H1 (cell line): Measurements from ENCODE around the gene SORBS1. TPM values are rescaled to one million over a fixed set of nuclear protein-coding genes. Genes with fewer than 3 reads are reported as not detected.

Experiments used
- CTCF ChIA-PET: fragments of 300-600 bp; sonication (Branson Sonifier 250); formaldehyde crosslinking; loops from one replicate; lab custom pipeline; 2021; ENCODE audit not compliant: partially characterized antibody; lab: Charles Lee
- POLR2A ChIA-PET: fragments of 300-600 bp; sonication (Branson Sonifier 250); formaldehyde crosslinking; loops from one replicate; lab custom pipeline; 2021; ENCODE audit warnings: inconsistent platforms; ENCODE audit not compliant: partially characterized antibody; lab: Charles Lee
- DNase-seq, 2 experiments: peaks; one replicate each; pipeline versions ENCODE4 v3.0.0 to v3.0.0-alpha.2; 2010 to 2022; ENCODE audit warnings: low spot score in 2 of 2, low read depth in 1 of 2, mixed read lengths in 1 of 2
- FAIRE-seq: peaks from 2 replicates; lab custom pipeline; 2011; peaks lifted over from hg19 to GRCh38; lab: Jason Lieb, UNC
- H2AFZ ChIP-seq: 2 replicates; pipeline ENCODE4 v1.8.1; 2012; ENCODE audit warnings: low read length, inconsistent platforms
- H2AK5ac ChIP-seq: 2 replicates; pipeline ENCODE4 v1.6.1; 2013; ENCODE audit warnings: low read depth, low read length
- H2BK120ac ChIP-seq: replicated peaks from 2 replicates; pipeline ENCODE3; 2013; ENCODE audit warnings: low read depth, low read length, inconsistent platforms
- H2BK12ac ChIP-seq: 2 replicates; pipeline ENCODE4 v1.6.1; 2013; ENCODE audit warnings: low read depth, low read length
- H2BK15ac ChIP-seq: 2 replicates; pipeline ENCODE4 v1.6.1; 2013; ENCODE audit warnings: low read length
- H2BK20ac ChIP-seq: 2 replicates; pipeline ENCODE4 v1.6.1; 2013; ENCODE audit warnings: low read length
- H2BK5ac ChIP-seq: 2 replicates; pipeline ENCODE4 v1.6.1; 2013; ENCODE audit warnings: low read depth, low read length
- H3K14ac ChIP-seq: 2 replicates; pipeline ENCODE4 v1.6.1; 2013; ENCODE audit warnings: inconsistent platforms; ENCODE audit not compliant: insufficient read length
- H3K18ac ChIP-seq: 2 replicates; pipeline ENCODE4 v1.6.1; 2013; ENCODE audit warnings: low read length; ENCODE audit errors: extremely low read depth
- H3K23ac ChIP-seq: 2 replicates; pipeline ENCODE4 v1.6.1; 2013; ENCODE audit warnings: inconsistent platforms; ENCODE audit not compliant: insufficient read length
- H3K23me2 ChIP-seq: 2 replicates; pipeline ENCODE4 v1.6.1; 2013; ENCODE audit warnings: low read depth, low read length
- H3K27ac ChIP-seq: 2 replicates; pipeline ENCODE4 v1.6.1; 2011; ENCODE audit warnings: low read depth, low read length, inconsistent platforms
- H3K27me3 ChIP-seq, 4 experiments: replicated peaks in 1 of 4; 1 replicate in 1 of 4; 2 replicates in 3 of 4; pipeline versions ENCODE4 v1.6.1 to v1.8.1; 2011 to 2013; ENCODE audit warnings: low read length in 3 of 4, mild to moderate bottlenecking in 3 of 4, inconsistent platforms in 2 of 4, mixed read lengths in 2 of 4, moderate library complexity in 1 of 4; ENCODE audit not compliant: control insufficient read depth in 3 of 4, insufficient read depth in 3 of 4; ENCODE audit errors: extremely low read depth in 1 of 4
- H3K36me3 ChIP-seq, 4 experiments: 2 replicates each; pipeline versions ENCODE4 v1.6.1 to v1.8.1; 2011 to 2013; ENCODE audit warnings: mild to moderate bottlenecking in 4 of 4, low read length in 3 of 4, moderate library complexity in 2 of 4, control low read depth in 1 of 4, inconsistent platforms in 1 of 4; ENCODE audit not compliant: insufficient read depth in 4 of 4, control insufficient read depth in 2 of 4
- H3K4ac ChIP-seq: replicated peaks from 2 replicates; pipeline ENCODE3; 2013; ENCODE audit warnings: low read length, low read depth, mixed read lengths, inconsistent platforms; ENCODE audit not compliant: insufficient read length
- H3K4me1 ChIP-seq, 4 experiments: replicated peaks in 1 of 4; 1 replicate in 1 of 4; 2 replicates in 3 of 4; pipeline versions ENCODE4 v1.6.1 to v1.8.1; 2011 to 2013; ENCODE audit warnings: low read length in 3 of 4, inconsistent platforms in 2 of 4, mixed read lengths in 1 of 4; ENCODE audit not compliant: insufficient read depth in 4 of 4, control insufficient read depth in 3 of 4
- H3K4me2 ChIP-seq, 2 experiments: 2 replicates each; pipeline versions ENCODE4 v1.6.1 to v1.8.1; 2011 to 2013; ENCODE audit warnings: low read depth in 2 of 2, low read length in 2 of 2, control low read depth in 1 of 2, inconsistent platforms in 1 of 2, mild to moderate bottlenecking in 1 of 2; ENCODE audit not compliant: insufficient read depth in 1 of 2
- H3K4me3 ChIP-seq, 4 experiments: fragments of 200-600, 300-600 bp in 1 of 4; sonication (generic), shearing (Covaris generic), sonication (Bioruptor Twin) in 1 of 4; 2 replicates each; pipeline versions ENCODE4 v1.5.1 to v1.8.1; 2011 to 2016; ENCODE audit warnings: low read length in 4 of 4, low read depth in 3 of 4, control low read depth in 2 of 4, inconsistent platforms in 2 of 4, mild to moderate bottlenecking in 2 of 4, mixed read lengths in 1 of 4, moderate library complexity in 1 of 4; ENCODE audit not compliant: insufficient read depth in 2 of 4; ENCODE audit errors: extremely low read depth in 1 of 4
- H3K56ac ChIP-seq: replicated peaks from 2 replicates; pipeline ENCODE3; 2013; ENCODE audit warnings: low read depth, mild to moderate bottlenecking, mixed read lengths, low read length, inconsistent platforms; ENCODE audit not compliant: insufficient read length
- H3K79me1 ChIP-seq: 2 replicates; pipeline ENCODE4 v1.6.1; 2013; ENCODE audit warnings: low read depth, low read length, control low read depth
- H3K79me2 ChIP-seq, 2 experiments: 2 replicates each; pipeline versions ENCODE4 v1.6.1 to v1.8.1; 2012 to 2013; ENCODE audit warnings: low read length in 2 of 2, mild to moderate bottlenecking in 2 of 2, inconsistent platforms in 1 of 2; ENCODE audit not compliant: insufficient read depth in 2 of 2, control insufficient read depth in 1 of 2
- H3K9ac ChIP-seq, 4 experiments: replicated peaks in 1 of 4; 1 replicate in 1 of 4; 2 replicates in 3 of 4; pipeline versions ENCODE4 v1.6.1 to v1.8.1; 2011 to 2013; ENCODE audit warnings: low read depth in 3 of 4, low read length in 3 of 4, control low read depth in 2 of 4, mild to moderate bottlenecking in 2 of 4, moderate library complexity in 2 of 4, inconsistent platforms in 1 of 4; ENCODE audit errors: extremely low read depth in 1 of 4
- H3K9me3 ChIP-seq, 2 experiments: 2 replicates each; pipeline versions ENCODE4 v1.6.1 to v1.8.1; 2012 to 2013; ENCODE audit warnings: mild to moderate bottlenecking in 2 of 2, moderate library complexity in 2 of 2, control low read depth in 1 of 2, inconsistent platforms in 1 of 2, low read depth in 1 of 2, low read length in 1 of 2, mixed read lengths in 1 of 2; ENCODE audit not compliant: insufficient read depth in 2 of 2
- H4K20me1 ChIP-seq, 2 experiments: replicated peaks in 1 of 2; 2 replicates each; pipeline versions ENCODE3 to v1.8.1; 2011 to 2013; ENCODE audit warnings: inconsistent platforms in 2 of 2, low read length in 2 of 2, mild to moderate bottlenecking in 1 of 2; ENCODE audit not compliant: insufficient read depth in 2 of 2, control insufficient read depth in 1 of 2
- H4K5ac ChIP-seq: 2 replicates; pipeline ENCODE4 v1.6.1; 2013; ENCODE audit warnings: low read length, low read depth, mixed read lengths, inconsistent platforms; ENCODE audit not compliant: insufficient read length
- H4K8ac ChIP-seq: 2 replicates; pipeline ENCODE4 v1.8.0; 2013; ENCODE audit warnings: mild to moderate bottlenecking, moderate library complexity, low read length, inconsistent platforms; ENCODE audit not compliant: insufficient read depth; ENCODE audit errors: extremely low read depth
- H4K91ac ChIP-seq: replicated peaks from 2 replicates; pipeline ENCODE3; 2013; ENCODE audit warnings: low read length, mixed read lengths, inconsistent platforms; ENCODE audit not compliant: insufficient read length
- BRCA1 ChIP-seq: IDR thresholded peaks from 2 replicates; pipeline ENCODE4 v1.6.1; 2012; ENCODE audit warnings: low read depth, low read length, improper control_type of control experiment
- CBX8 ChIP-seq: fragments of 300-800, 300-1000 bp; sonication (generic); IDR thresholded peaks from 2 replicates; pipeline ENCODE4 v1.7.1; 2016; ENCODE audit warnings: low read depth, low read length, borderline replicate concordance
- GTF2F1 ChIP-seq: IDR thresholded peaks from 2 replicates; pipeline ENCODE4 v1.6.1; 2012; ENCODE audit warnings: low read depth, low read length, improper control_type of control experiment, borderline replicate concordance
- HDAC2 ChIP-seq, 2 experiments: fragments of 300-600 bp in 1 of 2; sonication (generic) in 1 of 2; IDR thresholded peaks; 2 replicates each; pipeline ENCODE4 v1.6.1; 2011 to 2012; ENCODE audit warnings: low read depth in 2 of 2, low read length in 2 of 2, mild to moderate bottlenecking in 2 of 2, moderate library complexity in 2 of 2, borderline replicate concordance in 1 of 2, inconsistent platforms in 1 of 2
- HDAC6 ChIP-seq: IDR thresholded peaks from one replicate; pipeline ENCODE4 v1.7.1; 2012; ENCODE audit warnings: low read depth, mild to moderate bottlenecking, inconsistent platforms, low read length, moderate library complexity
- USF2 ChIP-seq: IDR thresholded peaks from 2 replicates; pipeline ENCODE4 v1.6.1; 2011; ENCODE audit warnings: low read length, improper control_type of control experiment
- WGBS, 2 experiments: shearing (Covaris generic) in 1 of 2; methylation state at CpG; one replicate each; pipeline versions ENCODE4 v1.1.6 to v1.1.7; 2013 to 2015; ENCODE audit warnings: low lambda C conversion rate in 2 of 2, mixed read lengths in 2 of 2, inconsistent platforms in 1 of 2, low coverage in 1 of 2, missing lambda C conversion rate in 1 of 2; ENCODE audit not compliant: insufficient replicate concordance in 2 of 2, insufficient coverage in 1 of 2, insufficient read length in 1 of 2; ENCODE audit errors: extremely low coverage in 1 of 2, missing lambda C conversion rate in 1 of 2; 5-methylcytosine and 5-hydroxymethylcytosine counted together
- polyA plus RNA-seq, 7 experiments: library from polyadenylated mRNA; depleted of rRNA in 3 of 7; stranded (reverse) in 5 of 7; unstranded in 2 of 7; fragments of >200 nt in 5 of 7; fragments of 200-250 nt in 2 of 7; gene quantifications; 1 replicate in 5 of 7; 2 replicates in 1 of 7; 4 replicates in 1 of 7; pipeline versions ENCODE4 v1.2.1 to v1.2.3, GENCODE V29; 2011 to 2013; ENCODE audit warnings: missing spikeins in 2 of 7, mixed read lengths in 2 of 7
- total RNA-seq: library from RNA; stranded (reverse); fragmentation: NEBNext Ultra II Directional; extraction: Animal tissue kit (Norgen Biotek cat#: 25700); gene quantifications from 2 replicates; pipeline ENCODE4 v1.2.1, GENCODE V29; 2021

SORBS1 gene
- total and polyA plus RNA-seq, 2 of the 8 experiments (the other 6 are each of a cell fraction or from before 2014, with no cell fraction given) = 16.0 to 35.0 TPM

- WGBS, 2 experiments = 100% methylated on average over 1 of the region's 1 CpG; no CpG with 5 or more reads in 1 of the 2 experiments
Observed at GRCh38 chr10:95401704-95402469, 159.3 kb downstream of the SORBS1 start.

More at GRCh38 chr10:95401704-95402469, 159.3 kb downstream of the SORBS1 start:
- no peak overlapping the region for H2AK5ac ChIP-seq
- no peak overlapping the region for H3K4me2 ChIP-seq
- H3K79me1 ChIP-seq = no peaks in the 10 kb centered on the region
- no peaks in the 10 kb centered on the region for H3K9me3 ChIP-seq
- no peak overlapping the region for H3K14ac ChIP-seq
- H2AFZ ChIP-seq = no peak overlapping the region
- no peak overlapping the region for H4K91ac ChIP-seq
- H4K8ac ChIP-seq = no peak overlapping the region
- no peaks in the 10 kb centered on the region for H3K79me2 ChIP-seq
- H3K4me3 ChIP-seq = no peak overlapping the region
- no peak overlapping the region for H2BK5ac ChIP-seq
- no peak for TF ChIP-seq HDAC2 (IDR thresholded peaks at IDR 0.05; ENCODE audit: borderline replicate concordance in 1 of 2, low read depth in 2 of 2, low read length in 2 of 2)
- no peak for TF ChIP-seq CBX8
- no peak for TF ChIP-seq USF2
- TF ChIP-seq HDAC6 = no peak
- TF ChIP-seq GTF2F1 = no peak
- TF ChIP-seq BRCA1 = no peak
- FAIRE-seq (no peak), DNase-seq (no peak)
- no peak overlapping the region for H2BK120ac ChIP-seq
- no peak overlapping the region for H3K18ac ChIP-seq
- ChIA-PET CTCF (interaction anchor here (0.7 to 6.6 kb wide), 6 partner anchors 10 to 933 kb away, joined by 3 to 47 read pairs (median 5); no protein-coding TSS in a partner anchor), POLR2A (interaction anchor here (0.6 kb wide), 1 partner anchor 1164 kb away, joined by 4 read pairs; no protein-coding TSS in a partner anchor)
- H4K5ac ChIP-seq = no peak overlapping the region
- peaks cover 3 to 23% (median 14%) of the 10 kb centered on the region in 4 experiments; a peak in 6 of 8 replicates for H3K36me3 ChIP-seq
- H3K27me3 ChIP-seq = no peaks in the 10 kb centered on the region
- no peak overlapping the region for H2BK12ac ChIP-seq
- no peak overlapping the region for H2BK15ac ChIP-seq
- peaks cover 0 to 1% of the 10 kb centered on the region in 2 experiments for H4K20me1 ChIP-seq
- H3K9ac ChIP-seq = no peak overlapping the region
- no peak overlapping the region for H2BK20ac ChIP-seq
- H3K27ac ChIP-seq = no peak overlapping the region
- no peak overlapping the region for H3K23ac ChIP-seq
- no peaks in the 10 kb centered on the region for H3K23me2 ChIP-seq
- no peak overlapping the region for H3K4ac ChIP-seq
- H3K56ac ChIP-seq = no peak overlapping the region
- H3K4me1 ChIP-seq = no peaks in the 10 kb centered on the region
